ENCODE measurements around the gene UBASH3B.

The UBASH3B gene

GRCh38 chr11:122647736-122648275 is 7.7 kb upstream of the UBASH3B start:
- Histone ChIP-seq H3K27me3 (ENCODE audit: control insufficient read depth, insufficient read depth, low read length) (no peaks in the 10 kb centered on the region), H3K4me3 (ENCODE audit: low read length) (no peak overlapping the region), H3K9me3 (ENCODE audit: control insufficient read depth, insufficient read depth, low read length) (no peaks in the 10 kb centered on the region; the same call in 1 of the 2 replicates), H3K36me3 (ENCODE audit: control insufficient read depth, insufficient read depth, low read length) (no peaks in the 10 kb centered on the region), H3K4me1 (ENCODE audit: control insufficient read depth, insufficient read depth, low read length) (no peaks in the 10 kb centered on the region), H3K27ac (ENCODE audit: low read length) (no peak overlapping the region)
- no peak for DNase-seq (ENCODE audit: low read depth, low spot score)

GRCh38 chr11:122649116-122649515 is 6.4 kb upstream of the UBASH3B start:
- Histone ChIP-seq H3K4me1 (ENCODE audit: control insufficient read depth, insufficient read depth, low read length) (no peaks in the 10 kb centered on the region), H3K27ac (ENCODE audit: low read length) (no peak overlapping the region), H3K36me3 (ENCODE audit: control insufficient read depth, insufficient read depth, low read length) (no peaks in the 10 kb centered on the region), H3K9me3 (ENCODE audit: control insufficient read depth, insufficient read depth, low read length) (no peaks in the 10 kb centered on the region; the same call in 1 of the 2 replicates), H3K4me3 (ENCODE audit: low read length) (no peak overlapping the region), H3K27me3 (ENCODE audit: control insufficient read depth, insufficient read depth, low read length) (no peaks in the 10 kb centered on the region)
- no peak for DNase-seq (ENCODE audit: low read depth, low spot score)
- whole genome bisulfite sequencing (ENCODE audit: insufficient coverage, insufficient read length), result no CpG with 5 or more reads among the region's 3 CpGs

- Histone ChIP-seq H3K4me3 (ENCODE audit: low read length) (no peak overlapping the region), H3K27ac (ENCODE audit: low read length) (no peak overlapping the region), H3K4me1 (ENCODE audit: control insufficient read depth, insufficient read depth, low read length) (no peaks in the 10 kb centered on the region), H3K27me3 (ENCODE audit: control insufficient read depth, insufficient read depth, low read length) (no peaks in the 10 kb centered on the region; the same call in 1 of the 2 replicates), H3K9me3 (ENCODE audit: control insufficient read depth, insufficient read depth, low read length) (no peaks in the 10 kb centered on the region; the same call in 1 of the 2 replicates), H3K36me3 (ENCODE audit: control insufficient read depth, insufficient read depth, low read length) (no peaks in the 10 kb centered on the region)
- DNase-seq (ENCODE audit: low read depth, low spot score), result no peak
- no CpG with 5 or more reads among the region's 1 CpG for WGBS (ENCODE audit: insufficient coverage, insufficient read length)
Measured at GRCh38 chr11:122650619-122651018, 4.9 kb upstream of the UBASH3B start.

GRCh38 chr11:122652495-122652894 is 3.0 kb upstream of the UBASH3B start:
- Histone ChIP-seq H3K4me1 (ENCODE audit: control insufficient read depth, insufficient read depth, low read length) (no peaks in the 10 kb centered on the region), H3K4me3 (ENCODE audit: low read length) (no peak overlapping the region), H3K9me3 (ENCODE audit: control insufficient read depth, insufficient read depth, low read length) (no peaks in the 10 kb centered on the region; the same call in 1 of the 2 replicates), H3K27me3 (ENCODE audit: control insufficient read depth, insufficient read depth, low read length) (no peaks in the 10 kb centered on the region; the same call in 1 of the 2 replicates), H3K36me3 (ENCODE audit: control insufficient read depth, insufficient read depth, low read length) (no peaks in the 10 kb centered on the region), H3K27ac (ENCODE audit: low read length) (no peak overlapping the region)
- no CpG with 5 or more reads among the region's 2 CpGs for WGBS (ENCODE audit: insufficient coverage, insufficient read length)
- DNase-seq (ENCODE audit: low read depth, low spot score), result no peak

GRCh38 chr11:122653916-122654585 is 1.5 kb upstream of the UBASH3B start:
- no peaks in the 10 kb centered on the region; the same call in 1 of the 2 replicates for H3K9me3 ChIP-seq (ENCODE audit: control insufficient read depth, insufficient read depth, low read length)
- H3K36me3 ChIP-seq (ENCODE audit: control insufficient read depth, insufficient read depth, low read length), result no peaks in the 10 kb centered on the region
- no CpG with 5 or more reads among the region's 7 CpGs for WGBS (ENCODE audit: insufficient coverage, insufficient read length)
- H3K4me3 ChIP-seq (ENCODE audit: low read length), result no peak overlapping the region
- no peaks in the 10 kb centered on the region; the same call in 1 of the 2 replicates for H3K27me3 ChIP-seq (ENCODE audit: control insufficient read depth, insufficient read depth, low read length)
- H3K27ac ChIP-seq (ENCODE audit: low read length), result no peak overlapping the region
- no peaks in the 10 kb centered on the region for H3K4me1 ChIP-seq (ENCODE audit: control insufficient read depth, insufficient read depth, low read length)
- no peak for DNase-seq (ENCODE audit: low read depth, low spot score)

GRCh38 chr11:122656073-122656630 is 630 bp downstream of the UBASH3B start:
- Histone ChIP-seq H3K4me3 (ENCODE audit: low read length) (peak overlapping the region; percentile 89), H3K27ac (ENCODE audit: low read length) (no peak overlapping the region), H3K4me1 (ENCODE audit: control insufficient read depth, insufficient read depth, low read length) (no peaks in the 10 kb centered on the region), H3K9me3 (ENCODE audit: control insufficient read depth, insufficient read depth, low read length) (no peaks in the 10 kb centered on the region), H3K27me3 (ENCODE audit: control insufficient read depth, insufficient read depth, low read length) (no peaks in the 10 kb centered on the region; the same call in 1 of the 2 replicates), H3K36me3 (ENCODE audit: control insufficient read depth, insufficient read depth, low read length) (no peaks in the 10 kb centered on the region)
- DNase-seq (ENCODE audit: low read depth, low spot score), result no peak
- WGBS (ENCODE audit: insufficient coverage, insufficient read length), result no CpG with 5 or more reads among the region's 66 CpGs

- no peak for DNase-seq (ENCODE audit: low read depth, low spot score)
- WGBS (ENCODE audit: insufficient coverage, insufficient read length), result no CpG with 5 or more reads among the region's 25 CpGs
- no peak overlapping the region for H3K27ac ChIP-seq (ENCODE audit: low read length)
- no peaks in the 10 kb centered on the region; the same call in 1 of the 2 replicates for H3K27me3 ChIP-seq (ENCODE audit: control insufficient read depth, insufficient read depth, low read length)
- H3K4me3 ChIP-seq (ENCODE audit: low read length), result peak overlapping the region; percentile 89
- H3K4me1 ChIP-seq (ENCODE audit: control insufficient read depth, insufficient read depth, low read length), result no peaks in the 10 kb centered on the region
- H3K9me3 ChIP-seq (ENCODE audit: control insufficient read depth, insufficient read depth, low read length), result no peaks in the 10 kb centered on the region
- no peaks in the 10 kb centered on the region for H3K36me3 ChIP-seq (ENCODE audit: control insufficient read depth, insufficient read depth, low read length)
Measured at GRCh38 chr11:122656631-122657101, 1.1 kb downstream of the UBASH3B start.

GRCh38 chr11:122659676-122660554 is 4.4 kb downstream of the UBASH3B start:
- DNase-seq (ENCODE audit: low read depth, low spot score), result no peak
- no CpG with 5 or more reads among the region's 11 CpGs for WGBS (ENCODE audit: insufficient coverage, insufficient read length)
- H3K27ac ChIP-seq (ENCODE audit: low read length), result no peak overlapping the region
- no peaks in the 10 kb centered on the region; the same call in 1 of the 2 replicates for H3K27me3 ChIP-seq (ENCODE audit: control insufficient read depth, insufficient read depth, low read length)
- H3K36me3 ChIP-seq (ENCODE audit: control insufficient read depth, insufficient read depth, low read length), result no peaks in the 10 kb centered on the region
- H3K4me1 ChIP-seq (ENCODE audit: control insufficient read depth, insufficient read depth, low read length), result no peaks in the 10 kb centered on the region
- H3K9me3 ChIP-seq (ENCODE audit: control insufficient read depth, insufficient read depth, low read length), result no peaks in the 10 kb centered on the region
- no peak overlapping the region for H3K4me3 ChIP-seq (ENCODE audit: low read length)

- H3K9me3 ChIP-seq (ENCODE audit: control insufficient read depth, insufficient read depth, low read length), result no peaks in the 10 kb centered on the region
- H3K4me1 ChIP-seq (ENCODE audit: control insufficient read depth, insufficient read depth, low read length), result no peaks in the 10 kb centered on the region
- no peak overlapping the region for H3K4me3 ChIP-seq (ENCODE audit: low read length)
- H3K27ac ChIP-seq (ENCODE audit: low read length), result no peak overlapping the region
- no peak for DNase-seq (ENCODE audit: low read depth, low spot score)
- WGBS (ENCODE audit: insufficient coverage, insufficient read length), result no CpG with 5 or more reads among the region's 7 CpGs
- H3K27me3 ChIP-seq (ENCODE audit: control insufficient read depth, insufficient read depth, low read length), result no peaks in the 10 kb centered on the region
- H3K36me3 ChIP-seq (ENCODE audit: control insufficient read depth, insufficient read depth, low read length), result no peaks in the 10 kb centered on the region
Measured at GRCh38 chr11:122661182-122661945, 5.8 kb downstream of the UBASH3B start.

Measured in iPS DF 6.9 (cell line).